HepG2 (cell line): ENCODE results near the gene UBXN6. TPM values are rescaled to one million over a fixed set of nuclear protein-coding genes. Genes with fewer than 3 reads are reported as not detected.

ENCODE experiments used
- BORCS8-MEF2B ChIP-seq: sonication (generic); formaldehyde crosslinking; IDR thresholded peaks from 2 replicates; pipeline ENCODE4 v1.8.0; 2022; ENCODE audit warnings: mild to moderate bottlenecking, missing genetic modification reagents
- CBFB ChIP-seq: sonication (generic); formaldehyde crosslinking; IDR thresholded peaks from 2 replicates; pipeline ENCODE4 v1.4.0; 2020; ENCODE audit warnings: missing genetic modification reagents
- ELF1 ChIP-seq: sonication (generic); formaldehyde crosslinking; IDR thresholded peaks from 2 replicates; pipeline ENCODE4 v1.4.0; 2020; ENCODE audit warnings: missing genetic modification reagents
- GATAD1 ChIP-seq: IDR thresholded peaks from 2 replicates; pipeline ENCODE4 v1.6.1; 2016; ENCODE audit warnings: missing genetic modification reagents, missing compliant biosample characterization
- HDAC6 ChIP-seq: fragments of 200-600 bp; sonication (generic); IDR thresholded peaks from 2 replicates; pipeline ENCODE4 v1.7.0; 2017; ENCODE audit warnings: mild to moderate bottlenecking, antibody characterized with exemption, low read length, low read depth
- KDM5A ChIP-seq: fragments of 200-600 bp; sonication (generic); IDR thresholded peaks from 2 replicates; pipeline ENCODE4 v1.7.0; 2018; ENCODE audit warnings: antibody characterized with exemption, mild to moderate bottlenecking, low read length, borderline replicate concordance
- KLF12 ChIP-seq: sonication (generic); formaldehyde crosslinking; IDR thresholded peaks from 2 replicates; pipeline ENCODE4 v1.4.0; 2020; ENCODE audit warnings: missing genetic modification reagents, borderline replicate concordance
- KLF16 ChIP-seq, 2 experiments: sonication (generic) in 1 of 2; formaldehyde crosslinking in 1 of 2; IDR thresholded peaks; 2 replicates each; pipeline versions ENCODE4 v1.6.1 to v1.8.0; 2016 to 2023; ENCODE audit warnings: missing genetic modification reagents in 2 of 2, missing compliant biosample characterization in 1 of 2
- MIER2 ChIP-seq: IDR thresholded peaks from 2 replicates; pipeline ENCODE4 v1.6.1; 2016; ENCODE audit warnings: missing biosample characterization, missing genetic modification reagents
- NR2C2 ChIP-seq: sonication (generic); formaldehyde crosslinking; IDR thresholded peaks from 2 replicates; pipeline ENCODE4 v1.4.0; 2020; ENCODE audit warnings: missing genetic modification reagents, mild to moderate bottlenecking, moderate library complexity, borderline replicate concordance
- PHF20 ChIP-seq: sonication (generic); formaldehyde crosslinking; IDR thresholded peaks from 2 replicates; pipeline ENCODE4 v1.5.0; 2020; ENCODE audit warnings: mild to moderate bottlenecking, missing genetic modification reagents
- PITX1 ChIP-seq: sonication (generic); formaldehyde crosslinking; IDR thresholded peaks from 2 replicates; pipeline ENCODE4 v1.5.1; 2020; ENCODE audit warnings: mild to moderate bottlenecking, missing genetic modification reagents
- RXRA ChIP-seq: sonication (generic); formaldehyde crosslinking; IDR thresholded peaks from 2 replicates; pipeline ENCODE4 v1.5.1; 2020; ENCODE audit warnings: missing genetic modification reagents
- RXRB ChIP-seq: IDR thresholded peaks from 2 replicates; pipeline ENCODE4 v1.6.1; 2016; ENCODE audit warnings: borderline replicate concordance, missing genetic modification reagents, missing compliant biosample characterization
- ZFY ChIP-seq: sonication (generic); formaldehyde crosslinking; IDR thresholded peaks from 2 replicates; pipeline ENCODE4 v1.4.0; 2020; ENCODE audit warnings: missing genetic modification reagents
- ZFYVE20 ChIP-seq: sonication (generic); formaldehyde crosslinking; IDR thresholded peaks from 2 replicates; pipeline ENCODE4 v1.8.0; 2023; ENCODE audit warnings: low read depth, mild to moderate bottlenecking, moderate library complexity, missing genetic modification reagents, borderline replicate concordance
- ZMAT3 ChIP-seq: sonication (generic); formaldehyde crosslinking; conservative IDR thresholded peaks from 2 replicates; pipeline ENCODE4 v1.7.0; 2021; ENCODE audit warnings: missing genetic modification reagents
- ZNF30 ChIP-seq: sonication (generic); formaldehyde crosslinking; IDR thresholded peaks from 2 replicates; pipeline ENCODE4 v1.5.0; 2020; ENCODE audit warnings: mild to moderate bottlenecking, missing genetic modification reagents
- ZNF549 ChIP-seq: sonication (generic); formaldehyde crosslinking; IDR thresholded peaks from 2 replicates; pipeline ENCODE4 v1.5.0; 2020; ENCODE audit warnings: missing genetic modification reagents
- ZNF589 ChIP-seq: sonication (generic); formaldehyde crosslinking; conservative IDR thresholded peaks from 2 replicates; pipeline ENCODE4 v1.8.0; 2022; ENCODE audit warnings: mild to moderate bottlenecking, moderate library complexity, missing genetic modification reagents
- polyA plus RNA-seq, 8 experiments: library from polyadenylated mRNA; depleted of rRNA in 3 of 8; stranded (reverse) in 7 of 8; unstranded in 1 of 8; fragments of >200 nt; fragmentation: Illumina TruSeq in 4 of 8; extraction: Trizol in 4 of 8; gene quantifications; 2 replicates each; pipeline versions ENCODE4 v1.2.1 to v1.2.3, GENCODE V29; 2011 to 2016; ENCODE audit warnings: low read depth in 4 of 8, missing spikeins in 1 of 8, mixed read lengths in 1 of 8; ENCODE audit not compliant: insufficient read depth in 1 of 8
- total RNA-seq, 5 experiments: library from RNA; depleted of rRNA; stranded (reverse); fragments of >200 nt; fragmentation: Illumina TruSeq; extraction: Trizol; gene quantifications; 2 replicates each; pipeline ENCODE4 v1.2.3, GENCODE V29; 2016; ENCODE audit warnings: low read depth in 1 of 5
- TF ChIP-seq, protein P1 (sequence below): sonication (generic); formaldehyde crosslinking; conservative IDR thresholded peaks from 2 replicates; pipeline ENCODE4 v1.8.0; 2022; ENCODE audit warnings: mild to moderate bottlenecking, moderate library complexity, missing genetic modification reagents
- TF ChIP-seq, protein P2 (sequence below): sonication (generic); formaldehyde crosslinking; IDR thresholded peaks from 2 replicates; pipeline ENCODE4 v1.5.0; 2020; ENCODE audit warnings: missing genetic modification reagents
- TF ChIP-seq, protein P3 (sequence below): IDR thresholded peaks from 2 replicates; pipeline ENCODE4 v1.6.1; 2016; ENCODE audit warnings: missing biosample characterization, missing genetic modification reagents, low read depth
- TF ChIP-seq, protein P4 (sequence below): sonication (generic); formaldehyde crosslinking; IDR thresholded peaks from 2 replicates; pipeline ENCODE4 v1.4.0; 2020; ENCODE audit warnings: missing genetic modification reagents

UBXN6 gene
- total and polyA plus RNA-seq, 2 of the 13 experiments (the other 11 are each of a cell fraction or from before 2014, with no cell fraction given): 34.9 to 35.5 TPM

DNA sequence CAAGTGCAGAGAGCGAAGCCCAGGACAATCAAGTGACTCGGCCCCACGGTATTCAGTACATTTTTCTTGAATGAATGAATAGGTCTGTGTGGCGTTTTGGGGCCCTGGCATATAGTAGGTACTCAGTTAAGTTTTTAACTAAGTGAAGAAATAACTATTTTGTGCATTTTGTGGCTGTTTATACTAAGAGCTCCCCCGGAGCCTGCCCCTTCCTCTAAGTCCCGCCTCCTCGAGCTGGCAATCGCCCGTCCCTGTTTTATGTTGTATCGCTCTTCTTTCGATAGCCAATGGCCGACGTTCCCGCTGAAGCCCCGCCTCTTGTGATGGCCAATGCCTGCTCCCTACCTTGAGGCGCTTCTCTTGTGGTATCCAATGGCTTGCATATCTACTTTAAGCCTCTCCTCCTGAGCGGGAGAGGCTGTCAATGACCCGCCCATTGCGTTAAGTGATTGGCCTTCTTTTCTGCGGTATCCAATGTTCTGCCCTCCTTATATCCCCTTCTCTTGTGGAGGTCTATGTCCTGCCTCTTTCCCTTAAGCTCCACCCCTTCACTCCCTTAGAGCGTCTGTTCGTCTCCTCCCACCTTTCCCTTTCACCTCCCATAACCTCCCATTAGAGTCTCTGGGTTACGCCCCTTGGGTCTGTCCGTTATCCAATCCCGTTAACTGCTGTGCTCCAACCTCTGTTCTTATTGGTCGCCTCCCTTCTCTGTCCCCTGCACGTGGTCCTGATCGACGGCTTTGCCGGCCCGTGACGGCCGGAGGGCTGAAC is 14.0 kb upstream of the UBXN6 start (continued):
- TF ChIP-seq PITX1 (CRISPR knock-in tag) (peak; percentile 68; the same call in 1 of the 2 replicates), ELF1 (peak; percentile 24; the same call in 1 of the 2 replicates), NR2C2 (CRISPR knock-in tag) (peak; percentile 89), RXRB (CRISPR knock-in tag) (no peak; the same call in 1 of the 2 replicates), PHF20 (0 out of 2 replicates have a peak, but pooled peaks have one; percentile 7), ZNF549 (CRISPR knock-in tag) (no peak), BORCS8-MEF2B (CRISPR knock-in tag) (no peak), KLF16 (CRISPR knock-in tag; IDR thresholded peaks at IDR 0.05) (no peak), ZFY (CRISPR knock-in tag) (0 out of 2 replicates have a peak, but pooled peaks have one; percentile 8), CBFB (CRISPR knock-in tag) (no peak), ZMAT3 (CRISPR knock-in tag) (no peak), ZFYVE20 (CRISPR knock-in tag) (no peak), KLF12 (CRISPR knock-in tag) (no peak), RXRA (CRISPR knock-in tag) (peak; percentile 80), GATAD1 (CRISPR knock-in tag) (peak; percentile 39), MIER2 (CRISPR knock-in tag) (no peak), ZNF30 (CRISPR knock-in tag) (no peak), HDAC6 (no peak), KDM5A (0 out of 2 replicates have a peak, but pooled peaks have one; percentile 31), ZNF589 (no peak)
- TF ChIP-seq, protein P1, sequence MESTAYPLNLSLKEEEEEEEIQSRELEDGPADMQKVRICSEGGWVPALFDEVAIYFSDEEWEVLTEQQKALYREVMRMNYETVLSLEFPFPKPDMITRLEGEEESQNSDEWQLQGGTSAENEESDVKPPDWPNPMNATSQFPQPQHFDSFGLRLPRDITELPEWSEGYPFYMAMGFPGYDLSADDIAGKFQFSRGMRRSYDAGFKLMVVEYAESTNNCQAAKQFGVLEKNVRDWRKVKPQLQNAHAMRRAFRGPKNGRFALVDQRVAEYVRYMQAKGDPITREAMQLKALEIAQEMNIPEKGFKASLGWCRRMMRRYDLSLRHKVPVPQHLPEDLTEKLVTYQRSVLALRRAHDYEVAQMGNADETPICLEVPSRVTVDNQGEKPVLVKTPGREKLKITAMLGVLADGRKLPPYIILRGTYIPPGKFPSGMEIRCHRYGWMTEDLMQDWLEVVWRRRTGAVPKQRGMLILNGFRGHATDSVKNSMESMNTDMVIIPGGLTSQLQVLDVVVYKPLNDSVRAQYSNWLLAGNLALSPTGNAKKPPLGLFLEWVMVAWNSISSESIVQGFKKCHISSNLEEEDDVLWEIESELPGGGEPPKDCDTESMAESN (CRISPR knock-in tag): no peak
- TF ChIP-seq, protein P2, sequence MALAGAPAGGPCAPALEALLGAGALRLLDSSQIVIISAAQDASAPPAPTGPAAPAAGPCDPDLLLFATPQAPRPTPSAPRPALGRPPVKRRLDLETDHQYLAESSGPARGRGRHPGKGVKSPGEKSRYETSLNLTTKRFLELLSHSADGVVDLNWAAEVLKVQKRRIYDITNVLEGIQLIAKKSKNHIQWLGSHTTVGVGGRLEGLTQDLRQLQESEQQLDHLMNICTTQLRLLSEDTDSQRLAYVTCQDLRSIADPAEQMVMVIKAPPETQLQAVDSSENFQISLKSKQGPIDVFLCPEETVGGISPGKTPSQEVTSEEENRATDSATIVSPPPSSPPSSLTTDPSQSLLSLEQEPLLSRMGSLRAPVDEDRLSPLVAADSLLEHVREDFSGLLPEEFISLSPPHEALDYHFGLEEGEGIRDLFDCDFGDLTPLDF (CRISPR knock-in tag): peak; percentile 52; the same call in 1 of the 2 replicates
- TF ChIP-seq, protein P3, sequence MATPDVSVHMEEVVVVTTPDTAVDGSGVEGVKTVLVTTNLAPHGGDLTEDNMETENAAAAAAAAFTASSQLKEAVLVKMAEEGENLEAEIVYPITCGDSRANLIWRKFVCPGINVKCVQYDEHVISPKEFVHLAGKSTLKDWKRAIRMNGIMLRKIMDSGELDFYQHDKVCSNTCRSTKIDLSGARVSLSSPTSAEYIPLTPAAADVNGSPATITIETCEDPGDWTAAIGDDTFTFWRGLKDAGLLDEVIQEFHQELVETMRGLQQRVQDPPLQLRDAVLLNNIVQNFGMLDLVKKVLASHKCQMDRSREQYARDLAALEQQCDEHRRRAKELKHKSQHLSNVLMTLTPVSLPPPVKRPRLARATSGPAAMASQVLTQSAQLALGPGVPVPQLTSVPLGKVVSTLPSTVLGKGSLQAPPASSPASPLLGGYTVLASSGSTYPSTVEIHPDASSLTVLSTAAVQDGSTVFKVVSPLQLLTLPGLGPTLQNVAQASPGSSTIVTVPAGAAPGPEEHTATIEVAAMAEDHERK (CRISPR knock-in tag): no peak
- TF ChIP-seq, protein P4, sequence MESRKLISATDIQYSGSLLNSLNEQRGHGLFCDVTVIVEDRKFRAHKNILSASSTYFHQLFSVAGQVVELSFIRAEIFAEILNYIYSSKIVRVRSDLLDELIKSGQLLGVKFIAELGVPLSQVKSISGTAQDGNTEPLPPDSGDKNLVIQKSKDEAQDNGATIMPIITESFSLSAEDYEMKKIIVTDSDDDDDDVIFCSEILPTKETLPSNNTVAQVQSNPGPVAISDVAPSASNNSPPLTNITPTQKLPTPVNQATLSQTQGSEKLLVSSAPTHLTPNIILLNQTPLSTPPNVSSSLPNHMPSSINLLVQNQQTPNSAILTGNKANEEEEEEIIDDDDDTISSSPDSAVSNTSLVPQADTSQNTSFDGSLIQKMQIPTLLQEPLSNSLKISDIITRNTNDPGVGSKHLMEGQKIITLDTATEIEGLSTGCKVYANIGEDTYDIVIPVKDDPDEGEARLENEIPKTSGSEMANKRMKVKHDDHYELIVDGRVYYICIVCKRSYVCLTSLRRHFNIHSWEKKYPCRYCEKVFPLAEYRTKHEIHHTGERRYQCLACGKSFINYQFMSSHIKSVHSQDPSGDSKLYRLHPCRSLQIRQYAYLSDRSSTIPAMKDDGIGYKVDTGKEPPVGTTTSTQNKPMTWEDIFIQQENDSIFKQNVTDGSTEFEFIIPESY (CRISPR knock-in tag): no peak
